ENCODE measurements around the gene C17orf107. TPM values are rescaled to one million over a fixed set of nuclear protein-coding genes. Genes with fewer than 3 reads are reported as not detected.

Gene C17orf107
- polyA plus RNA-seq, 1 donor (not counting 4 experiments of a cell fraction or from before 2014, with no cell fraction given): 0.33 TPM

GRCh38 chr17:4949321-4950074 is 50.2 kb downstream of the C17orf107 start:
- H3K79me2 ChIP-seq (ENCODE audit: control insufficient read depth, insufficient read depth, low read length): peaks cover 33% of the 10 kb centered on the region
- H3K9ac ChIP-seq (ENCODE audit: control insufficient read depth, extremely low read depth, insufficient read depth, low read length): peak overlapping the region; percentile 94
- peaks cover 16 to 22% of the 10 kb centered on the region in 2 experiments for H3K36me3 ChIP-seq (ENCODE audit: control insufficient read depth in 2 of 2, extremely low read depth in 1 of 2, insufficient read depth in 2 of 2, low read length in 2 of 2)
- H3K4me3 ChIP-seq (ENCODE audit: control insufficient read depth in 2 of 3, extremely low read depth in 1 of 3, insufficient read depth in 2 of 3, low read depth in 1 of 3, low read length in 3 of 3): peak overlapping the region; percentile 77 to 99 (median 96)
- no peaks in the 10 kb centered on the region for H3K27me3 ChIP-seq (ENCODE audit: control insufficient read depth, extremely low read depth, insufficient read depth, low read length)
- FAIRE-seq: no peak
- peak overlapping the region; percentile 89 for H3K4me2 ChIP-seq (ENCODE audit: control insufficient read depth, extremely low read depth, insufficient read depth, low read depth, low read length)
- H2AFZ ChIP-seq (ENCODE audit: control insufficient read depth, low read length): peak overlapping the region; percentile 51
- H4K20me1 ChIP-seq (ENCODE audit: control insufficient read depth, extremely low read depth, insufficient read depth, low read length): peaks cover 14% of the 10 kb centered on the region
- peaks cover 34% of the 10 kb centered on the region for H3K4me1 ChIP-seq (ENCODE audit: control insufficient read depth, extremely low read depth, insufficient read depth, low read length)
- dilution Hi-C loops (cut with MboI; ENCODE audit: extremely low pct_ligation_motif_present, low sequenced_read_pairs): loop anchor here (10.0 kb wide), 1 partner anchor 55 kb away; no protein-coding TSS in a partner anchor
- no peak for TF ChIP-seq EZH2 (IDR thresholded peaks at IDR 0.05; ENCODE audit: low read length)
- TF ChIP-seq, protein P1, sequence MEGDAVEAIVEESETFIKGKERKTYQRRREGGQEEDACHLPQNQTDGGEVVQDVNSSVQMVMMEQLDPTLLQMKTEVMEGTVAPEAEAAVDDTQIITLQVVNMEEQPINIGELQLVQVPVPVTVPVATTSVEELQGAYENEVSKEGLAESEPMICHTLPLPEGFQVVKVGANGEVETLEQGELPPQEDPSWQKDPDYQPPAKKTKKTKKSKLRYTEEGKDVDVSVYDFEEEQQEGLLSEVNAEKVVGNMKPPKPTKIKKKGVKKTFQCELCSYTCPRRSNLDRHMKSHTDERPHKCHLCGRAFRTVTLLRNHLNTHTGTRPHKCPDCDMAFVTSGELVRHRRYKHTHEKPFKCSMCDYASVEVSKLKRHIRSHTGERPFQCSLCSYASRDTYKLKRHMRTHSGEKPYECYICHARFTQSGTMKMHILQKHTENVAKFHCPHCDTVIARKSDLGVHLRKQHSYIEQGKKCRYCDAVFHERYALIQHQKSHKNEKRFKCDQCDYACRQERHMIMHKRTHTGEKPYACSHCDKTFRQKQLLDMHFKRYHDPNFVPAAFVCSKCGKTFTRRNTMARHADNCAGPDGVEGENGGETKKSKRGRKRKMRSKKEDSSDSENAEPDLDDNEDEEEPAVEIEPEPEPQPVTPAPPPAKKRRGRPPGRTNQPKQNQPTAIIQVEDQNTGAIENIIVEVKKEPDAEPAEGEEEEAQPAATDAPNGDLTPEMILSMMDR (optimal IDR thresholded peaks at IDR 0.05 in 1 of 3, IDR thresholded peaks at IDR 0.05 in 1 of 3, conservative IDR thresholded peaks at IDR 0.05 in 1 of 3; ENCODE audit: extremely low read depth in 1 of 3, insufficient read depth in 2 of 3, low read length in 3 of 3): no peak
- H3K9me1 ChIP-seq (ENCODE audit: control insufficient read depth, extremely low read depth, insufficient read depth, low read length): peaks cover 2% of the 10 kb centered on the region
- no peaks in the 10 kb centered on the region for H3K9me3 ChIP-seq (ENCODE audit: control insufficient read depth, low read depth, low read length)
- DNase-seq (ENCODE audit: low read depth, low spot score): no peak
- H3K27ac ChIP-seq (ENCODE audit: control insufficient read depth, insufficient read depth, low read length): peak overlapping the region; percentile 98

DNA sequence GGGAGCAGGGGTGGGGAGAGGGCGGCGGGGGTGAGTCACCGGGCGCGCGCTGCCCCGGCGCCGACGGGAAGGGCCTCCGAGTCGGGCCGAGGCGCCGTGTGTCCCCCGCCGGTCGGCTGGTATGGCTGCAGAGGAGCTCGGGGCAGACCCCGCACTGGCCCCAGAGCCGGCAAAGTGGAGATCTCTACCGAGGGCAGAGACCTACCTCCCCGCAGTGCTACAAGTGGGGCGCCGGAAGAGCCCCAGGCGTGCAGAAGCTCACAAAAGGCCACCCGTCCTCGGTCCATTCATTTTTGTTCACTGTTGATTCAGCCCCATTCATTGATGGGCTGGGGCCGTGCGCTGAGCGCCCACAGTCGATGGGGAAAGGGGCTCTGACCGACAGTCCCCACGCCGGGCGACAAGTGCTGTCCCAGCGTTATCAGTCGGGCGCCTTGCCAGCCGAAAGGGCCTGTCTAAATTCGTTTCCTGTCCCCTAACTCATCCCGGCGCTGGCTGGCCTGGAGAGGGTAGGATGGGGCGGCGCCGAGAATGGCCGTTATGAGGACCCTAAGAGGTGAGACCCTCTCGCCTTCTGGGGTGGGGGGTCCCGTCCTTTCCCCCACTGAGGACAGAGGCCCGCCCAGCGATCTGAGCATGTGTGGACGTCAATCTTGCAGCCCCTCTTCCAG is 50.9 kb downstream of the C17orf107 start:
- DNase-seq (ENCODE audit: low read depth, low spot score): no peak
- peak overlapping the region; percentile 73 for H3K9ac ChIP-seq (ENCODE audit: control insufficient read depth, extremely low read depth, insufficient read depth, low read length)
- dilution Hi-C loops (cut with MboI; ENCODE audit: extremely low pct_ligation_motif_present, low sequenced_read_pairs): no loop called here
- peaks cover 2% of the 10 kb centered on the region for H3K9me1 ChIP-seq (ENCODE audit: control insufficient read depth, extremely low read depth, insufficient read depth, low read length)
- H3K79me2 ChIP-seq (ENCODE audit: control insufficient read depth, insufficient read depth, low read length): peaks cover 29% of the 10 kb centered on the region
- no peaks in the 10 kb centered on the region for H3K27me3 ChIP-seq (ENCODE audit: control insufficient read depth, extremely low read depth, insufficient read depth, low read length)
- peak overlapping the region; percentile 63 for H2AFZ ChIP-seq (ENCODE audit: control insufficient read depth, low read length)
- peaks cover 11% of the 10 kb centered on the region for H4K20me1 ChIP-seq (ENCODE audit: control insufficient read depth, extremely low read depth, insufficient read depth, low read length)
- H3K4me1 ChIP-seq (ENCODE audit: control insufficient read depth, extremely low read depth, insufficient read depth, low read length): peaks cover 27% of the 10 kb centered on the region
- TF ChIP-seq, protein P1 (optimal IDR thresholded peaks at IDR 0.05 in 1 of 3, IDR thresholded peaks at IDR 0.05 in 1 of 3, conservative IDR thresholded peaks at IDR 0.05 in 1 of 3; ENCODE audit: extremely low read depth in 1 of 3, insufficient read depth in 2 of 3, low read length in 3 of 3): no peak
- TF ChIP-seq EZH2 (IDR thresholded peaks at IDR 0.05; ENCODE audit: low read length): no peak
- H3K9me3 ChIP-seq (ENCODE audit: control insufficient read depth, low read depth, low read length): no peaks in the 10 kb centered on the region
- H3K4me2 ChIP-seq (ENCODE audit: control insufficient read depth, extremely low read depth, insufficient read depth, low read depth, low read length): peak overlapping the region; percentile 74
- no peak for FAIRE-seq
- peak overlapping the region; percentile 21 to 62 (median 38) for H3K4me3 ChIP-seq (ENCODE audit: control insufficient read depth in 2 of 3, extremely low read depth in 1 of 3, insufficient read depth in 2 of 3, low read depth in 1 of 3, low read length in 3 of 3)
- peaks cover 12 to 18% of the 10 kb centered on the region in 2 experiments for H3K36me3 ChIP-seq (ENCODE audit: control insufficient read depth in 2 of 2, extremely low read depth in 1 of 2, insufficient read depth in 2 of 2, low read length in 2 of 2)
- peak overlapping the region; percentile 74 for H3K27ac ChIP-seq (ENCODE audit: control insufficient read depth, insufficient read depth, low read length)

Data from keratinocyte (primary cell).